GM12891 (cell line): Measurements from ENCODE around the gene C13orf42.

Experiments used
- POLR2A ChIP-seq: IDR thresholded peaks from 2 replicates; pipeline ENCODE4 v1.6.1; 2011; ENCODE audit warnings: low read depth, low read length, control low read depth
- POLR2AphosphoS5 ChIP-seq: IDR thresholded peaks from 2 replicates; pipeline ENCODE4 v1.6.1; 2011; ENCODE audit warnings: low read depth, low read length, control low read depth
- POU2F2 ChIP-seq: IDR thresholded peaks from 2 replicates; pipeline ENCODE4 v1.6.1; 2011; ENCODE audit warnings: low read depth, mild to moderate bottlenecking, control low read depth, low read length, moderate library complexity
- TAF1 ChIP-seq: IDR thresholded peaks from 2 replicates; pipeline ENCODE4 v1.6.1; 2011; ENCODE audit warnings: low read depth, low read length, control low read depth

DNA sequence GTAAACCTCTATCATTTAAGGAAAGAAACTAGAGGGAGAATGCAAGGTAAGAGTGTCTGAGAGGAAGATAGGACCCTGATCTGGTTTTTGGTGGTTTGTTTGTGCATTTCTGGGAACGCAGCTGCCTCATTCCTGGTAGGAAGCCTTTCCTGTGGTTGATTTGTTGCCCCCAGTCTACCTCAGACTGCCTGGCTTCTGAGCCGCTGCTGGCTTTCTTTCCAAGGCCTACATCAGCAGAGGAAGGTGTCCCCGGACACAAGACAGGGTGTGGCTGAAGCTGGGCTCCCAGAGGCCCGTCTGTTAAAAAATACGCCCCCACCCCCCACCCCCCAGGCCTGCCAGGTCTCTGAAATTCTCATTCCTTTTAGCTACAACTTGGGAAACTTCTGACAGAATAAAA, 42.6 kb downstream of the C13orf42 start:
- TF ChIP-seq POLR2AphosphoS5, result no peak
- TF ChIP-seq POLR2A, result no peak
- no peak for TF ChIP-seq TAF1
- no peak for TF ChIP-seq POU2F2
